Activated CD4-positive, CD25-positive, alpha-beta regulatory T cell (primary cell): ENCODE data around the gene SCN8A.

Experiments used
- DNase-seq, 4 experiments: peaks; one replicate each; lab custom pipeline; 2025; lab: John Stamatoyannopoulos, UW

SCN8A gene

DNA sequence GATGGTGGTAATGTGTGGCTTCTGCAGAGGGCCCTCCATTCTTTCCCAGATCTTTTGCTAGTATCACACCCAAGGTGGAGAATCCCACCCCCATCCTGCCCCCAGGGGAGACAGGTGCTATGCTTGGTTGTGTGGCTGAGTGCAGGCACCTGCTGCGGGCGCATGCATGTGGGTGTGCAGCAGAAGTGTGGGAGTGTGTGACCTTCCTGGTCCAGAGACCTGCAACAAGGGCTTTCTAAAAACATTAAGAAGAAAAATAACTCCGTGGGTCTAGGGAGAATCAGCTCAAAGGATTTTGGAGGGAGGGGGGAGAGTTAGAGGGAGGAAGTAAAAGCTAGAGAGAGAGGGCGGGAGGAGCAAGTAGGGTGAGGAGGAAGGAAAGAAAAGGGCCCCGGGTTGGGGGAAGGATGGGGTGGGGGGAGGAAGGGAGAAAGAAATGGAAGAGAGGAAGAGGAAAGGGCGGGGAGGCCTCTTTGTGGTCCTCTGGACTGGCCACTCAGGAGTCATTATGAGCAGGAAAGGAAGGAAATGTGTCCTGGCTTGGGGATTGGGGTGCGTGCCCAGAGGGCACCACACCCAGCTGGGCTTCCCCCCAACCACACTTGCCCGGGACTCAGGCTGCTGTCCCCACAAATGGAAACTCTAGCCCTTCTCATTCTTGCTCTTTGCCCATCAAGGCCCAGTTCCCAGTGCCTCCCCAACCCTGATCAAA lies 260.5 kb downstream of the SCN8A start:
- DNase-seq, result no peak

DNA sequence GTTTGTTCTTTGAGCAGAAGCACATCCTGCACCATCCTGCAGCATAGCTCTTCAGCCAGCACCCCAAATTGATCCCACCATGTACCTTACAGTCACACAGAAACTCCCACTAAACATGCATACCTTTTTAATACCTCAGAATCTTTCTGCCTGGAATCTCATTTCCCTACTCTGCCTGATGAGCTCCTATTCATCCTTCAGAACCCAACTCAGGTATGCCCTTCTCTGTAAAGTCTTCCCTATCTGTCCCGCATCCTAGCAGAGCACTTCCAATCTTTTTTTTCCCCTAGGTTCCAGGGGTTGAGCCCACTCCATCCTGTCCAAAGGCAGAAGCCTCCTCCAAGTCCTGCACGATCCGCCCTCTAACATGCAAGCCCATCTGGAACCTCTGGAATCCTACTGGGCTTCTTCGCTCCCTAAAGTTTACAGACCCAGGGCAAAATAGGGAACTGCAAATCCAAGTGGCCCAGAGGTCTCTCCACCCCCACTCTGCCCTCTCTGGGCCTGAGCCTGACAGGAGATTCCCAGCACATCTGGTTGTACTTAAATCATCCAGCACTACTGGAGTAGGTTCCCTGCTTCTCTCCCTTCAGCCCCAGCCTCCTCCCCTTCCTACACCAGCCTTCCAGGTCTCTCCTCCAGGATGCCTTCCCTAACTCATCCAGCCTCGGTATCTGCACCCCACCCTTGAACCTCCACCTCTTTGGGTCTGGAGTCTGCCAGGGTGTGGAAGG lies 261.5 kb downstream of the SCN8A start:
- no peak for DNase-seq

DNA sequence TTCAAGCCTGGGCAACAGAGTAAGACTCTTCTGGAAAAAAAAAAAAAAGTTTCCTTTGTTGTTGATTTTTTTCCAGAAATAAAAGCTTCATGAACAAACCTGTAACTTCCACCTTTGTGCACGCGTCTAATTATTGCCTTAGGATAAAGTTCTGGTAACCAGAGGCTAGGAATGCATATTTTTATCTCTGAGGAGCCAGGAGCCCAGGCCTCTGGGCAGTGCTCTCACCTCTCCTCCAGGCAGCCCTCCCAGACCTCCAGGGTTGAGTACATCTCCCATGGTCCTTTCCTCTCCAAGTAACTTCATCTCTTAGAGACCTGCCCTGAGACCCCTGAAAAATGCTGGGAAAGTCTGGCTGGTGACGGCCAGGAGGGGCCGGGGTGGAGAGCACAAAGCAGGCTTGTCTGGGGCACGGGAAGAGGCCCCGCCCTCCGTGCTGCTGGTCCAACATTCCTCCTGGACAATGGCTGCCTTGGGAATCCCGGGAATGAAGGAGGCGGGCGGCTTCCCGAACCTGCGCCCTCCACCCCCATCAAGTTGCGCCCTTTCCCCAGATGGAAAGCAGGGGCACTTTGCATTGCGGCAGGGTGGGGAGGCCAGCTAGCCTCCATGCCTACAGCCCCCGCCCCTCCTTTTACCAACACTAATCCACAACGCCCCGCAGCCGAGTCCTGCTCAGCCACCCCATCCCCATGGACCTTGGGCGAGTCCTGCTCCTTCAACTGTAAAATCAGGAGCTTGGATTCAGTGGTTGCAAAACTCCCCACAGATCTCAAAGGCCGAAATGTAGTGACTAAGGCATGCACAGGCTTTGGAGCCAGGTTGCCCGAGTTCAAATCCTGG lies 264.8 kb downstream of the SCN8A start:
- no peak for DNase-seq

DNA sequence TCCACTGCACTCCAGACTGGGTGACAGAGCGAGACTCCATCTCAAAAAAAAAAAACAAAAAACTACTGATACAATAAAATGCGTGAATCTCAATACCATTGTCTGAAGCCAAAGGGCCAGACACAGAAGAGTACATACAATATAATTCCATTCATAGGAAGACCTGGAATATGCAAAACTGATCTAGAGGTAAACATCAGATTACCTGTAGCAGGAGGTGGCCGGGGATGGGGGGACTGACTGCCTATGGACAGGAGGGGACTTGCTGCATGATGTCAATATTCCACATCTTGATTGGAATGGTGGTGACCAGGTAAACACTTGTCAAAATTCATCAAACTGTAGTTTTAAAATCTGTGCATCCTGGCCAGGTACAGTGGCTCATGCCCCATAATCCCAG lies 270.0 kb downstream of the SCN8A start:
- no peak for DNase-seq
